CD4-positive, alpha-beta T cell treated with Interleukin-12 subunit alpha and Interleukin-12 subunit beta, for 1 hour (primary cell): ENCODE data around the gene ATP11C.

Source experiments
- DNase-seq: peaks from one replicate; pipeline ENCODE4 v3.0.0-alpha.2; 2020

Gene ATP11C

DNA sequence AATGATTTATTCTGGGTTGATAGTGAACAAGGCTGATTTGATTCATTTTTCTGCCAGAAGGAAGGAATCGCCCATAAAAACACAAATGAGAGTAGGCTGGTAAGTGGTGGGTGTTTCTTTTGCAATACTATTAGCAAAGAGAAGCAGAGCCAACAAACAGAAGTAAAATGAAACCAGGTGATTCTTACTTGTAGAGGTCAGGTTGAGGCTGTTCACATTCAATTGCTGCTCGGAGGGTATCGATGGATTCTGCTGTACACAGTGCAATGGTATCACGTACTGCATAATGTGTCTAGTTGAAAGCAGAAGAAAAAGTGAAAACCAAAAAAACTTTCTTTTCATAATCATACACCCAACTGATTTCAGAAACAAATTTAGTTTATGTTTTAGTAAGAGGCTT, 130.8 kb downstream of the ATP11C start:
- DNase-seq: no peak

DNA sequence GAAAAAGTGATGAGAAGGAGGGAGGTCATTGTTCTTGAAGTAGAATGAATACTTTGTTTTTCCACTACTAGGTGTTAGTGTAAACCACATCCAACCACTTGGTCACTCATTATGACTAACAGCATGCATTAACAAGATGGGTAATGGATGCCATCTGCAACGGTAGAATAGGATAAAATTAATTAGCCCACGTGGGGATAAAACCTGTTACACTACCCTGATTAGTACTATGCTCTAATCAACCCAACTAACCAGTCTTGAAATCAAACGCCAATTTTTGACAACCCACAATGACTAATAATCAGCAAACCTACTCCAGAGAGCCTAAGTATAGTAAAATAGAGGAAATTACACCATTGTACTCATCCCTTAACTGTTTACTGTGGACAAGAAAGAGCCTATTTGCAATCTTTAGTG, 131.4 kb downstream of the ATP11C start:
- no peak for DNase-seq

DNA sequence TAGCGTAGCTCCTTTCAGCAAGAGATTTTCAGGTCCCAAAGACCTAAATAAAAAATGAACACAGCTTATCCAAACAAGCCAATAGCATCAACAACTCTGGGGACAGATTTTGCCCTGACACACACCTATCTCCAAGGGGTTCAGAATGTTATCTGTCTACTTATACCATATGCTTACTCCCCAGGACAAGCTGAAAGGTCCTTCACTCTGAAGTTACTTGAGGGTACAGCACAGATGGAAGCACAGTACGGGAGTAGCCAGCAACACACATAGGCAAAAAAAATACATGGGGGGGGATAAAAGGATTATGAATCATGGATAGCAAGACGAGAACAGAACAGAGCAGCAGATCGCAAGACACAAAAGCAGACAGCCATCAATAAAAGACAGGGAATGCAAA, 134.2 kb downstream of the ATP11C start:
- DNase-seq: no peak

DNA sequence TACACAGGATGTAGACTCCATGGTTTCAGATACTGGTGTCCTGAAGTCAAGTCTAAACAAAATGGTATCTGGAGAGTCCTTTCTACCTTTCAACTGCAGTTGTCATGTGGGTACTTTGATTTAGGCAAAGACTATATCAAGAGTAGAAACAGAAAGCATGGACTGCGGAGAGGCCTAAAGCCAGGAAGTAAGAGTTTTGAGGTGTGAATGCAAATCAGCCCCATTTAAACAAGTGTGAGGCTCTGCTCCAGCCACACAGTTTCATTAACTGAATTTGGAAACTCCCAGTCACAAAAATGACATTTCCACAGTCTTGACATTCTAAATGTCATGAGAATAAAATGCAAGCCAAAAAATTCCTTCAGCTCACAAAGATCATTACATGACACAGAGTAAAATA, 137.7 kb downstream of the ATP11C start:
- DNase-seq: peak; percentile 6

DNA sequence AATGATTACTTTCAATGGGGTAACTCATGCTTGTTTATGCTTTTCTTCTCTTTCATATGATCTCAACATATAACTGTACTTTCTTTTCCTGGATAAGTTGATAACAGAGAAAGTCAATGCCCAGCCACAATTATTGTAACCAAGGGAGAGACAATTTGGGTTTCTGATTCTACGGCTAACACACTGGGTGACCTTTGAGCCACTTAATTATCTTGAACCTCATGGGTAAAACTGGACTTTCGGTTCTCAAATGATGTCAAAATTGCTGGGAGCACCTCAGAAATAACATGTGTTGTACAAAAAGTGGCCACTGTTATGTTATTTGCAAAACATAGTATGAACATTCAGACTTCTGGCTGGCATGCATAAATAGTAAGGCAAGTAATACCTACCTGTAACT, 145.3 kb downstream of the ATP11C start:
- DNase-seq: no peak

DNA sequence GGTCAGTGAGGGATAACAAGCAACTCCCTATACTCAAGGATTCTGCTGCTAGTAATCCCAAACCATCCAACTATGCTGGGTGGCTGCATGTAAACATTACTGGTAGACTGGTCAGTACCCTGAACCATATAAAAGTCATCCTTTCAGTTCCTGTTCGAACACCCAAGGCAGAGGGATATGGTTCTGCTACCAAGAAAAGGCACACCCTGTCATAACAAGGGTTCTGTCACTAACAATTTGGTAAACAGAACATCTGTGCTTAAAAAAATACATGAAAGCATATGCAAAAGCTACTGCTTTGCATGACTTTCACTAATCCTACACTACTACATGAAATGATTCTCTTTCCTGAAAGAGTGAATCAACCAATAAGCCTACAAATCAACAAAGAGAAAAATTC, 148.0 kb downstream of the ATP11C start:
- DNase-seq: no peak

DNA sequence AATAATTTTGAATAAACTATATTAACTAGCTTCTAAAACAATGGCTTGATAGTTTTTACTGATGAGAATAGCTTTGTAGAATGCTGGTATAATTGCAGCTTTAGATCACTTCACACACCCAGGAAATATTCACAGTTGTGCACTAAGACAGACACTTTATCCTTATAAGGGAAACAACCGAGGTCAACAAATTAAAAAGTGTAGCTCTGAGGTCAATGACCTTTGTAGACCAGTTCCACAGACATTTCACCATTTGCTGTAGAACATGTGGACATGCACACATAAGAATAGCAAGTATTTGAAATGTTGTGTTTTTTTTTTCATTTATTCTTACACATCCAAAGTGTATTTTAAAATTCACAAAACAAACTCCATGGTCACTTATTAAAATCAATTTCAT, 148.9 kb downstream of the ATP11C start:
- no peak for DNase-seq

DNA sequence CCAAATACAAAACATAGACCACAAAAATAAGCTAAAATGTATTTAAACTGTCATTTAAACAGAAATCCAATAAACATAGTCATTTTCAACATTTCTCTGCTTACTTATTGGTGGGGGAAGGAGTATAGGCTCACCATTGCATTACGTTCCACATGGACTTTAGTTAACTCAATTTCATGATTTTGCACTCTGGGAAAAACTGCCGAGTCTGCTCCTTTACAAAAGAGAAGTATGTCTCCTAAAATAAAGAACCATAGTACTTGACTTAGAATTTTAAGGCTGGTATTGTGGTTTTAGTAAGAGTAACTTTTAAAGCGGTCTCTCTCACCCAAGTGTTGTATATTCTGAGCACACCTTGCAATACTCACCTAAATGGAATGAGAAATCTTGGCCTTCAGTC, 149.8 kb downstream of the ATP11C start:
- DNase-seq: no peak

DNA sequence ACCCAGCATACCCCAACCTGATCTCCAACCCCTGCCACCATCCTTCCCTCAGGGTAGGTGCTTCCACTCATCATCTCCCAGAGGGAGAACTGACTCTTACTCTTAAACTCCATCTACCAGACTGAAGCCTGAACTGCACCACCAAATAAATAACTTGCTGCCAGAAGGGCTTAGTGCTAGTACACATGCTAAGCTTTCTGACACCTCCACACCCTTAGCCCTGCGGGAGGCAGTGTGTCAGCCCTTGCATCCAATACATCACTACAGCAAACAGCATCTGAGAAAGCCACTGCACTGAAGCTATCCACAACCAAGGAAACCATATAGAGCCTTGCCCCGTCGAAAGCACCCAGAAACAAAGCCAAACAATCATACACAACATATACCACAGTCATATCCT, 156.3 kb downstream of the ATP11C start:
- DNase-seq: no peak

DNA sequence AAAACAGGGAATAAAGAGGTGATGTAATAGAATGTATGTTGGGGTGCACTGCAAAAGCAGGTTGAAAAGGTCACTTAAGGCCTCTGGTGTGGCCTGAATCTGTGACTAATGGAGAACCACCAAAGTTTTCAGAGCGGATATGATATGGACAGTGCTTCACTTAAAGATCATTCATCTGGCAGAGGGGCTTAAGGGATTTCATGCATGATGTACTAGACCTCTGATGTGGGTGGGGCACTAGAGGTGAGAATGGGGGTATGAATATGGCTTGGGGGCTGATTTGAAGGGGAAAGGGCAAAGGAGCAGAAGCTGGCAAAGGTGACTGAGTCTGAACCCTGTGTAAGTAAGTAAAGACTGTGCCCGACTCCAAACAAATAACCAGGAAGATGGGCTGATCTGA, 162.5 kb downstream of the ATP11C start:
- no peak for DNase-seq

DNA sequence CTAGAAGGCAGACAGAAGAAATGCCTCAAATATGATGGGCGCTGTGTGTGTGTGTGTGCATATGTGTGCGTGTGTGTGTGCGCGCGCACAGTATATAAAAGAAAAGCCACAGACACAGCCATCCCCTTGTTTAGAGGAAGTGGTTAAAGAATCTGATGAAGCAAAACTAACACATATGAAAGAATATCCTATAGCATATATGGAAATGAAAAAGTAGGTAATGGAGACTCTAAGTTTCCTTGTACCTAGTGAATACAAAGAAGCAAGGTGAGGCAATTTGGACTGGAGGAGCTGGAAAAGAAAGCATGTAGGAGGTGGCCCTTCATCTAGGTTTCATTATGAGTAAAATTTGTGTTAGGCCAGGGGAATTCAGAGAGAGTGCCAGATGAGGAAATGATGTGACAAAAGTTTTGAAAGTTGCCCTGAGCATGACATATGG, 166.3 kb downstream of the ATP11C start:
- DNase-seq: peak; percentile 49

DNA sequence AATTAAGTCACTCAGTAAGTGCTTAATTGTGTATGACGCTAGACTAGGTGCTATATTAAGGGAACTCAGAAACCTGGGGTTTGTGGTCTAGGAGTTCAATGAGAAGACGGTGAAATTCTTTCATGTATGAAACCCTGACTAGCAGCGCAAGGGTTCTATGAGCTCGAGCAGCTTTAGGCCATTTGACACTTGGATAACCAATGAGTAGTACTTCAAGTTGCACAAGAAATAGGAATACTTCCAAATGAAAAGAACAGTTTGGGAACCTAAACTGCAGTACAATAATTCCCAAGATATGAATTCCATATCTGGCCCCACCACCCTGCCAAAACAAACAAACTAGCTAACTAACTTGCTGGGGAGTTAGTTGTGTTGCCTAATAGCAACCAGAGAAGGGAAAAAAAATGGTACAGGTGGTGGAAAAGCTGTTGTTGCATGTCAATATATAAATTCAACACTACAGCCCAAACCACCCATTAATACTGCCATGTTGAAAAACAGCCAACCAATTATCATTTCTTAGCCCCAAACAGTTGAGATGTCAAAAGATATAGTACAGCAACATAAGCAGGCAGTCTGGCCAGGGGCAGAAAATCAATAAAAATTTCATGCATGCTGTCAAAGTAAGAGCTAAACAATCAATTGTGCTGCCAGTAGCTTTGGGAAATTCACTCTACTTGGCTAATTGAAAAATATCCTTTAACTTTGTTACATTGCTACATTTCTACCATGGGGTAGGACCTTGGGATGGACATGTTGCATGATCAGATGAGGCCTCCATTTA, 170.3 kb downstream of the ATP11C start:
- no peak for DNase-seq

DNA sequence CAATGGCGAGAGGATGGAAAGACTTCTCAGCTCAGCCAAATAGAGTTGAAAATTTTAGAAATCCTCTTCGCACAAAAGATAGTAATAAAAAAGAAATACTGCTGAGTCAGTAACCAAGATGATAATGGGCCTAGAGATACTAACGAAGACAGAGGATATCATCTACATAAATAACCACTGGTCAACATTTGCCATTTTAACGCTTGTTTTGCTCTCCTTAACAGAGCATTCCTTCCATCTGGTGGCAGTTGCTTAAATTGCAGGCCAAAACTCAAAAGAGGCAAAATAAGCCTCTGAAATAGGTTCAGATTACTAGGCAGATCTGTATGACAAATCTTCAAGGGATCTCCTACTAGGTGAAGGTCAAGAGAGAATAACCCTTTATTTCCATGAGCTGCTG, 173.2 kb downstream of the ATP11C start:
- no peak for DNase-seq

DNA sequence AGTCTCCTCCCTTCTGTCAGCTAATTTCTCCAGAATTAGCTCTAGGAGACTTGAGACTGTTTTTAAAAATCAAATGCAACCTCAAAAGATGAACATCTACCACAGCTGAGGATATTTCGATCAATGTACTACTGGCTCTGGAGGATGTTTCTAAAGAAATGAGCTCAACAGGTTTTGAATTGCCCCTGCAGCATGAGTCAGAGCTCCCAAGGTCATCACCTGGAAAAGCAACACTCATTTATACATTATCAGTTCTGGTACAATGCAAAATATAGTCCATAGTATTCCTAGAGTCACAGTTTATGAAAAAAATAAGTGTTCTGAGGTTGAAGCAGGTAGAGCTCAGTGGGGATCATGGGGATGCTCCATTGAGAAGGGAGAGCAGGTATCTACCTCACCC, 174.0 kb downstream of the ATP11C start:
- DNase-seq: no peak

DNA sequence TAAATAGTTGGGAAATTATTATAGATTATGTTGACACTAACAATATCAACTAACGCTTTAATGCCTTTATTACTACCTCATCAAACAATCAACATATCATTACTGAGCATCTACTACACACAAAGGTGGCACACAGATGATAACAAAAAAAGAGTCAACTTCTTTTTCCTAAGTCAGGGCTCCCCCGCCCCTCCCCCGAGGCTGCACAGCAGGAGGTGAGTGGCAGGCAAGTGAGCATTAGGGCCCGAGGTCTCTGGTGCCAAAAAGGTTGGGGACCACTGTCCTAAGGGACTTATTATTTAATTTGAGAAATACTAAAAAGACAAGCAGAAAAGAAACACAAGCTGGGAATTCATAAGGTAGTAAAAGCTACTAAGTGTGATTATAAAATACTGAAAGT, 174.6 kb downstream of the ATP11C start:
- no peak for DNase-seq

DNA sequence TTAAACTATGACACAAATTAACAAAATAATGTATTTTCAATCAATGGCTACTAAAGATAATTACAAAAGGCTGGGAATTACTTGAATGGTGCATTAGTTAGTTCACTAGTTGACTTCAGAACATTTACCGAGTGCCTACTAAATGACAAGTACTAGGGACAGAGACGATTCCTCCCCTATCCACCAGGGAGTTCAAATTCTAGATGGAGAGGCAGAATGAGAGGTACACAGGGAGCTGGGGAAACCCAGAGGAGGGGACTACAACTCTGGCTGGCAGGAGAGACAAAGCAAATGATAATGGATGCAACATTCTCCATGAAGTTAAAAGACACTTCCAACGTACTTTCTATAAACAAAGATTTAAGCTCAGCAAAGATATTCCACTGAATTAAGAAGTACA, 181.8 kb downstream of the ATP11C start:
- no peak for DNase-seq

DNA sequence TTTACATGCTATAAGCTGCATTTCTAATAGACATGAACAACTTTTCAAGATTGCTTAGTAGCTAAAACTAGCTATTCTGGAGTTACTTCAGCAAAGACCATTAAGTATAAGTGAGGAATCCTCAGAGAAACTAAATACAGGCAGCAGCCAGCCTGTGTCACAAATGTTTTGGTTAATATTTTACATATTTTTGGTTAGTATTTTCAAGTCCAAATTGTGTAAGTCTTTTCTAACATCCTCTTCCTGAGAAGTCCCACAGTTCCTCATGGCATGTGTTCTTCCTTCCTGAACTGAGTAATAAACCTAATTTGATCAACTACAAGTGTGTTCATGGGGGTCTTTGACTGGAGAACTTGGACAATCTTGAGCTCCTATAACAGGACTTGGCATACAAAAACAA, 182.5 kb downstream of the ATP11C start:
- DNase-seq: no peak

DNA sequence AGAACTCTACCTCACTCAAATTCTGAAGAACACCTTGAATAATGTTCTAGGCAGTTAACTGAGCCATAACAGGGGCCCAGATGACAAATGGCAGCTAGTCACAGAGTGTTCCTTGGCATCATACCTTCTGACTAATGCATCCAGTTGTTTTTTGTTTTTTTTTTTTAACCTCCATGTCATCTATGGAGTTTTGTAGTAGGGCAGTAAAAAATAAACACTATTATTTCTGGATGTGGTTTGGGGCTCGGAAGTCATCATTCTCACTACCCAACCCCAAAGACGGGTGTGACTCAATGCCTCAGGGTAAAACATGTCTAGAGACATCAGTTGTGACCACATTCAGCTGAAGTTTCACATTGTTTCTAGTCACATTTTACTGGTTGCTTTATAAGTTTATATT, 193.7 kb downstream of the ATP11C start:
- DNase-seq: peak; percentile 29

DNA sequence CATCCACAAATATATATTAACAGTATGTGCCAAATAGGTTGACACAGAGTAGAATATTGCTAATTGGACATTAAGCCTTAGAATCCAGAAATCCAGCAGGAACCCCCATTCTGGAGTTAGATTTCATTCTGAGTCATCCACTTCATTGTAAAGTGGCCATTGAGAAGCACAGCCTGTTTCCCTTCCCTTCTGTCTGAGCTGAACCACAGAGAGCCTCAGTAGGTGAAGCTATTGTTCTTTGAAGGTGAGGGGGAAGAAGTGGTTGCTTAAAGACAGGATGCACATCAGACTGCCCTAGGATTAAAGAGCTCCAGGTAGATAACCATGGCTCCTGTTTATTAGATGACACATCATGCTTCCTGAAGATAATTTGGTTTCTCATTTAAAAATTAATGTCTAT, 194.3 kb downstream of the ATP11C start:
- no peak for DNase-seq

DNA sequence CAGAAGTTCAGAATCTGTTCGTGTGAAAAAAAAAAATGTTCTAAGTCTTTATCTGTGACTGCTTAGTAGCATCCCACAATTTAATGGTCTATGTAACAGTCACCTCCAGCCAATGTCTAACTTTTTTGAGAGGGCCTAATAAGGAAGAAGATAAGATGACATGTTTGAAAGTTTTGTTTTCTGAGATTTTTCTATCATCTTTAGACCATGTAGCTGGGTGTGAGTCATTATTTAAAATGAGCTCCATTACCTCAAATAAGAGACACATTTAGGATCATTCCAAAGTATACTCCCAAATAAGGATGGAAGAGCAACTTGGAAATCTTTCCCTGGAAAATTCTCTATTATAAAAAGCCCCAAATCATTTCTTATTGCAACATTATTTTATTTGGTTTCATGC, 196.7 kb downstream of the ATP11C start:
- DNase-seq: no peak

DNA sequence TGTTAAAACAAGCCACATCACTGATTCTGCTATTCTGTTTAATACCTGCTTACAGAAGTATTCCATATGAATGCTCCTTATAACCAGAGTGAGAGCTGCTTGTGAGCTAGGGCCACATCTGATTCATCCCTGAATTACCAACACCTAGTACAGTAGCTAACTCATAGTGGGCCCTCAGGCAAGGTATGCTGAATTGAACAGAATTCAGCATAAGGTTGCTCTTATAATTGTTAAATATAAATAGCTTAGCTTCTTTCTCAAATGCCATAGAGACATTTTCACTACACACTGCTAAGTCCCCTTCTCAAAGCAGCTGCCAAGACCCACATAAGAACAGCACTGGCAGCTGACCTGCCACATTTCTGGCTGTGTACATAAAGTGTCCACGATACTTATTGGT, 197.9 kb downstream of the ATP11C start:
- DNase-seq: no peak

DNA sequence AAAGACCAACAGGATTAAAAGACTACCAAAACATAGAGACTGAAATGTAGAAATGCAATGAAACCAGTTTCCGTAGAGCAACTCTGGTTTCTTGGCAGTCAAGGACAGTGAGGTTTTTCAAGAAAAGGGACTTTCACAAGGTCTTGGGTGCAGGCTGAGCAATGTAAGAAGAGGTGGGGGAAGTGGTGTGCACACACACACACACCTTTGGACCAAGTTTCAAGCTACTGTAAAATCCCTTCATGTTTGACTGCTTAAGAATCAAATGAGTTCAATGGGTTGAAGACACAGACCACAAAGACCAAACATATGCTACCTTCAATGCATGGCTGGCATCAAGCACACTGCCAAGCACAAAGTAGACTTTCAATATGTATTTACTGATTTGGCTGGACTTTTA, 207.1 kb downstream of the ATP11C start:
- DNase-seq: no peak

DNA sequence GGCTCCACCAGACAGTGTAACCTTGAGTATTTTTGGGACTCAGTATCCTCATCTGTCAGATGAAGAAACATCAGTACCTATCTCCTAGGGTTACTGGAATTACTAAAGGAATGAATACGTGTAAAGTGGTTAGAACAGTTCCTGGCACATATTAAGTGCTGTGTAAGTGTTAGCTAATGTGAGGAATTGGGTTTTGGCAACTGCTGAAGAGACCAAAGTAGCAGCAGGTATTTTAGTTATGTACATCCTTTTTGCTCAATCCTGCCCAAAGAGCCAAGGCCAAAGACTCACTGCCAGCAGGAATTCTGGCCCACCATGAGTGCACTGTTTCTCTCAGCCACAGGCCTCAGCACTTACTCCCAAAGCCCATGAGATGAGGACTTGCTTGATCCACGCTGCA, 208.2 kb downstream of the ATP11C start:
- no peak for DNase-seq

DNA sequence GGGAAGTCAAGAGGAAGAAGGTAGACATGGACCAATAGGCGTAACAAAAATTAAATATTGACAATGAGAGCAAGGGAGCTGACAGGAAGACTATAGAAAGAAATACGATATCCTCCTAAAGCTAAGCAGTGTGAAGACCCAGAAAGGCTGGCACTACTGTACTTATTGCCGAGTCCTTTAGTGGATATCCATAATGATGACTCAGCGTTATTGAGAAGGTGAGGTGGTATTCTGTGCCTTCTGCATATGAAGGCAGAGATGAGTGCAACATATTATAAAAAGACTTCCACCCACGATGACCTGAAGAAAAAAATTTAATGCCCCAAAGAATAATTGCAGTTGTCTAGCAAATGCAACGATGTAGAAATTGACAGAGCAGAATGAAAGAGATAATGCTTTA, 211.9 kb downstream of the ATP11C start:
- DNase-seq: no peak

DNA sequence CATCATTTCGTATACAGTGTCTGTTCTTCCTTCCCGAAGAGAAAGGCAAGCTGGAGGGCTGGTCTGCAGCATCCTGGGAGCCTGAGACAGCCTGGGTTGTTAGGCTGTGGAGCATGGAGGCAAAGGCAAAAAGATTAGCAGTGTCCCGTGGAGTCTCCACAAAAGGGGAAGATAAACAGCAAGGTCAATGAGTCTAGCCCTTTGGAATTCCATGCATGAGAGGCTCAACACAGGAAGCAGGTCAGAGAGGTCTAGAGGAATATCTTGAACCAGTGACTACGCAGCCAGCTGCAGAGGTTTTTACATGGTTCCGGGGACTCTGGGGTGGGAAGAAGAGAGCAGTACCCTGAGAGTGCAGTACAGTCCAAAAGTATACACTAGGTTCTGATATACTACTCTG, 212.7 kb downstream of the ATP11C start:
- no peak for DNase-seq

DNA sequence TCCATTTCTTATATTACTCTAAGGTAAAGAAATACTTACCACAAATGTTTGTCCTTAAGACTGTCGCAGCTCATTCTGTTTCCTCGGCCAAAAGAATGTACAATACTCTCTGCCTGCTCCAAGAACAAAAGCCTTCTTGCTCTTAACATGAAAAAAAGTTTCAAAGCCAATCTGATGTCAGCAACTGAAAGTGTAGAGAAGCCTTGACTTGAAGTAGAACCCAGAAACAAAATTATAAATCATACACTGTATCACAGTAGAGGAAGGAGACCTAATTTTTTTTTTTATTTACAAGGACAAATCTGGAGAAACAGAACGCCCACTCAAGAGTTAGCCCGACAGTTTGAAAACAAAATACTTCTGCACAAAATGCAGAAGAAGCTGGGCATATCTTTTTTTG, 224.8 kb downstream of the ATP11C start, which contains the start of gene MCF2:
Gene MCF2 (minus strand): TSS at position 101 of the 400 bp plus-strand sequence. CDS start 56,423 bp downstream, outside the sequence.
- no peak for DNase-seq
